COLO829 (cell line): Measurements from ENCODE around the gene ST14.
"Not testable (repeated sequence)": the region's sequence is repeated elsewhere in the genome, so short reads cannot be mapped to it uniquely, and the experiment has no call there.

Source experiments
- DNase-seq: peaks from one replicate; pipeline ENCODE4 v3.0.0; 2012; ENCODE audit warnings: low spot score

ST14 gene

GRCh38 chr11:130237282-130238006, 77.9 kb downstream of the ST14 start:
- no peak for DNase-seq

- DNase-seq, result no peak
These were observed 82.1 kb downstream of the ST14 start for GRCh38 chr11:130241713-130242112.

GRCh38 chr11:130243816-130244215, 84.2 kb downstream of the ST14 start:
- no peak for DNase-seq

- DNase-seq, result no peak
These were observed 85.3 kb downstream of the ST14 start for GRCh38 chr11:130244848-130245247.

- not testable (repeated sequence) for DNase-seq
These were observed 85.8 kb downstream of the ST14 start for GRCh38 chr11:130245375-130245774.

- DNase-seq, result no peak
These were observed 86.7 kb downstream of the ST14 start for GRCh38 chr11:130246270-130246669.

GRCh38 chr11:130246738-130247137, 87.2 kb downstream of the ST14 start:
- DNase-seq, result no peak

GRCh38 chr11:130247319-130247718, 87.7 kb downstream of the ST14 start:
- no peak for DNase-seq

- no peak for DNase-seq
These were observed 89.8 kb downstream of the ST14 start for GRCh38 chr11:130249371-130249770.

GRCh38 chr11:130249929-130250328, 90.3 kb downstream of the ST14 start:
- not testable (repeated sequence) for DNase-seq

- DNase-seq, result not testable (repeated sequence)
These were observed 92.2 kb downstream of the ST14 start for GRCh38 chr11:130251763-130252162.
